Dedifferentiated amniotic fluid mesenchymal stem cell (primary cell): ENCODE data around the gene SPEM2.

Experiments used
- DNase-seq: peaks from one replicate; pipeline ENCODE4 v3.0.0-alpha.2; 2016; ENCODE audit errors: extremely low spot score

SPEM2 gene

GRCh38 chr17:7421186-7421585, 4.2 kb upstream of the SPEM2 start:
- DNase-seq: no peak

- DNase-seq: no peak
Measured at GRCh38 chr17:7423679-7424078, 1.7 kb upstream of the SPEM2 start.

- no peak for DNase-seq
Measured at GRCh38 chr17:7425756-7426155, 340 bp downstream of the SPEM2 start.

- DNase-seq: no peak
Measured at GRCh38 chr17:7426203-7426863, 917 bp downstream of the SPEM2 start.

- DNase-seq: no peak
Measured at GRCh38 chr17:7426896-7427489, 1.6 kb downstream of the SPEM2 start.

- no peak for DNase-seq
Measured at GRCh38 chr17:7427549-7427948, 2.1 kb downstream of the SPEM2 start.

GRCh38 chr17:7428557-7428956, 3.1 kb downstream of the SPEM2 start, which contains the start of gene SPEM3:
Gene SPEM3 (plus strand): TSS chr17:7428857. CDS start chr17:7428903, 46 bp downstream.
- no peak for DNase-seq

GRCh38 chr17:7429722-7430121, 4.3 kb downstream of the SPEM2 start:
- DNase-seq: no peak

- no peak for DNase-seq
Measured at GRCh38 chr17:7431231-7431630, 5.8 kb downstream of the SPEM2 start.

GRCh38 chr17:7432296-7432695, 6.9 kb downstream of the SPEM2 start:
- no peak for DNase-seq

GRCh38 chr17:7435676-7436555, 10.5 kb downstream of the SPEM2 start:
- DNase-seq: no peak

GRCh38 chr17:7436556-7437368, 11.3 kb downstream of the SPEM2 start:
- peak; percentile 42 for DNase-seq

- DNase-seq: no peak
Measured at GRCh38 chr17:7437369-7437863, 12.0 kb downstream of the SPEM2 start.

GRCh38 chr17:7437950-7438614, 12.7 kb downstream of the SPEM2 start:
- no peak for DNase-seq

- DNase-seq: no peak
Measured at GRCh38 chr17:7438656-7439460, 13.4 kb downstream of the SPEM2 start.

- no peak for DNase-seq
Measured at GRCh38 chr17:7439462-7440112, 14.2 kb downstream of the SPEM2 start, which contains the start of gene FGF11. Gene FGF11 (plus strand): TSS chr17:7439512. CDS start chr17:7439621, 109 bp downstream.

- DNase-seq: no peak
Measured at GRCh38 chr17:7440113-7440833, 14.9 kb downstream of the SPEM2 start.

GRCh38 chr17:7440834-7441195, 15.4 kb downstream of the SPEM2 start:
- DNase-seq: no peak

GRCh38 chr17:7441266-7441665, 15.8 kb downstream of the SPEM2 start:
- no peak for DNase-seq
